Measurements from ENCODE around the gene SERPIND1.
"Not testable (repeated sequence)": the region's sequence is repeated elsewhere in the genome, so short reads cannot be mapped to it uniquely, and the experiment has no call there.

Gene SERPIND1

DNA sequence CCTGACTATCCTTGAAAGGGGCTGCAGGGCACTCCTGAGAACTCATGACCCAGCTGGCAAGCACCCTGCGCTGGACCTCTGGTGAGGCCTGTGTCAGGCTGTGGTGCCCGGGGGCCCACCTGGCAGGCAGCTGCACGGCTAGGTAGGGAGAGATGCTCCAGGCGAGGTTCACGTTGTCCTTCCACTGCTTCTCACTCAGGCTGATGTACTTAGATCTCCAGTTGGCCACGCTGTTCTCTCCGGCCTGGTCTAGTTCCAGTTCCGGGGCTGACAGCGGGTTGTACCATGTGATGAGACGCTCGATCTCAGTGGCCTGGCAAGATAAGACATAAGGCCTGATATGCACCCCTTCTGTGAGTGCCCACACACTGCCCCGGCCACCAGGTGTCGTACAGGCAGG lies 44.7 kb upstream of the SERPIND1 start:
- H3K4me3 Mint-ChIP-seq: no peak overlapping the region

DNA sequence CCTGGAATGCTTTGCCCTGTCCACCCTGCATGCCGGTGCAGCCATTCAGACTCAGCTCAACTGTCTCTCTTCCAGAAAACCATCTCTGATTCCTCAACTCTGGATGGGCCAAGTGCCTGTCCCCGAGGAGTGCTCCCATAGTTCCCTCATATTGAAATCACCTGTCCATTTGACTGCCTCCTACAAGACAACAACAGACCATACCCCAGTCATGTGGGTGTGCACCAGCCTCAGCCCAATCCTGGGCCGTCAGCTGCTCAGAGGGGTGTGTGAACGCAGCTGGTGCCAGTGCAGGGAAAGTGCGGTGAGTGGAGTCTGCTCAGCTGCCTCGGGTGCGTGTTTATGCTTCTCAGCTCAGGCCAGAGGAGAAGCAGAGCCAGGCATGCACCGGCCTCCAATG lies 41.5 kb upstream of the SERPIND1 start:
- H3K27ac Mint-ChIP-seq: not testable (repeated sequence)

More for the DNA sequence above, 44.7 kb upstream of the SERPIND1 start:
- Mint-ChIP-seq H3K36me3 (ENCODE audit: low read depth) (peaks cover 8% of the 10 kb centered on the region), H3K9me3 (no peaks in the 10 kb centered on the region), H3K4me1 (no peaks in the 10 kb centered on the region), H3K27me3 (ENCODE audit: low read depth, poor library complexity) (no peaks in the 10 kb centered on the region), H3K27ac (no peak overlapping the region)
- no peak for DNase-seq
- TF ChIP-seq, protein P1, sequence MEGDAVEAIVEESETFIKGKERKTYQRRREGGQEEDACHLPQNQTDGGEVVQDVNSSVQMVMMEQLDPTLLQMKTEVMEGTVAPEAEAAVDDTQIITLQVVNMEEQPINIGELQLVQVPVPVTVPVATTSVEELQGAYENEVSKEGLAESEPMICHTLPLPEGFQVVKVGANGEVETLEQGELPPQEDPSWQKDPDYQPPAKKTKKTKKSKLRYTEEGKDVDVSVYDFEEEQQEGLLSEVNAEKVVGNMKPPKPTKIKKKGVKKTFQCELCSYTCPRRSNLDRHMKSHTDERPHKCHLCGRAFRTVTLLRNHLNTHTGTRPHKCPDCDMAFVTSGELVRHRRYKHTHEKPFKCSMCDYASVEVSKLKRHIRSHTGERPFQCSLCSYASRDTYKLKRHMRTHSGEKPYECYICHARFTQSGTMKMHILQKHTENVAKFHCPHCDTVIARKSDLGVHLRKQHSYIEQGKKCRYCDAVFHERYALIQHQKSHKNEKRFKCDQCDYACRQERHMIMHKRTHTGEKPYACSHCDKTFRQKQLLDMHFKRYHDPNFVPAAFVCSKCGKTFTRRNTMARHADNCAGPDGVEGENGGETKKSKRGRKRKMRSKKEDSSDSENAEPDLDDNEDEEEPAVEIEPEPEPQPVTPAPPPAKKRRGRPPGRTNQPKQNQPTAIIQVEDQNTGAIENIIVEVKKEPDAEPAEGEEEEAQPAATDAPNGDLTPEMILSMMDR (IDR thresholded peaks at IDR 0.05): no peak

GRCh38 chr22:20735356-20736162 lies 38.4 kb upstream of the SERPIND1 start:
- not testable (repeated sequence) for DNase-seq; H3K27me3 Mint-ChIP-seq (ENCODE audit: low read depth, poor library complexity)

More for the DNA sequence above, 41.5 kb upstream of the SERPIND1 start:
- H3K4me3 Mint-ChIP-seq; H3K36me3 Mint-ChIP-seq (ENCODE audit: low read depth); H3K4me1 Mint-ChIP-seq; DNase-seq; H3K9me3 Mint-ChIP-seq; H3K27me3 Mint-ChIP-seq (ENCODE audit: low read depth, poor library complexity): not testable (repeated sequence)

DNA sequence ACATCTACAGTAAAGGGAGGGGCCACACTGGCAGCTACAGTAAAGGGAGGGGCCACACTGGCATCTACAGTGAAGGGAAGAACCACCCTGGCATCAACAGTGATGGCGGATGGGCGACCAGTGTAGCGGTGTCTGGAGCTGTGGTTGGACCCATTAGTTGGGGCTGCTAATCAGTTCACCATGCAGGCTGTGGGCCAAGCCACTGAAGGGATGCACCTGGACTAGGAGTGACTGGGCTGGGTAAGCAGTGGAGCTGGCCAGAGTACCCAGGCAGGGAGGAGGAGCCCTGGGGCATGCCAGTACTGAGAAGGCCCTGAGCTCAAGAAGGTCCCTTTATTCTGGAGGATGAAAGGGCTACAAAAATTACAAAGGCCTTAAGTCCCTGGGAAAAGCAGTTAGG lies 37.0 kb upstream of the SERPIND1 start:
- H3K4me3 Mint-ChIP-seq: not testable (repeated sequence)
- peaks cover 43% of the 10 kb centered on the region for H3K36me3 Mint-ChIP-seq (ENCODE audit: low read depth)

More at GRCh38 chr22:20735356-20736162, 38.4 kb upstream of the SERPIND1 start:
- H3K27ac Mint-ChIP-seq, H3K4me3 Mint-ChIP-seq, H3K4me1 Mint-ChIP-seq: not testable (repeated sequence)
- Mint-ChIP-seq H3K36me3 (ENCODE audit: low read depth) (peaks cover 29% of the 10 kb centered on the region), H3K9me3 (peaks cover 17% of the 10 kb centered on the region)

DNA sequence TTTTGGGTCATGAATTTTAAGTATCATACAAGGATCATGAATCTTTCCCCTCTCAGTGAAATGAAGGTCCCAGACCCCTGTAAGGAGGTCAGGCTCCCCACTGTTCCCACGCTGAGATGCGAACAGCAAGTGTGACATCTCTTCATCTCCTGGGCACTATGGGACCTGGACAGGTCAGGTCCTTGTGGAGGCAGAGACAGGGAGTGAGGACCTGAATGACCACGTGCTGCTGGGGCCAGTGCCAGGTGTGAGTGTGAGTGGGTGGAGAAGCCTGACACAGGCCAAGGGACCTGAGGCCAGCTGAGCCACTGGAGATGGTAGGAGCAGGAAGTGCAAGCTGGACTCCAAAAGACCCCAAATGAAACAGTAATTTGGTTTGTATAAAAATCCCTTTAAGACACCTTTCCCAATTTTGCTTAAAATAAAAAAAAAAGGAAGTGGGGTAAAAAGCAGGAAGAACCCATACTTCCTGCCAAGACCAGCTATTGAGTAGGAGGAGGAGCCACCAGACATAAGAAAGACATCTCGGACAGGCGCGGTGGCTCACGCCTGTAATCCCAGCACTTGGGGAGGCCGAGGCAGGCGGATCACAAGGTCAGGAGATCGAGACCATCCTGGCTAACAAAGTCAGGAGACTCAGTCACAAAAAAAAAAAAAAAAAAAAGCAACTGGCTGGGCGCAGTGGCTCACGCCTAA lies 35.4 kb upstream of the SERPIND1 start:
- Mint-ChIP-seq H3K4me3 (no peak overlapping the region), H3K27me3 (ENCODE audit: low read depth, poor library complexity) (peaks cover 3% of the 10 kb centered on the region), H3K36me3 (ENCODE audit: low read depth) (peaks cover 48% of the 10 kb centered on the region), H3K9me3 (peaks cover 31% of the 10 kb centered on the region), H3K4me1 (no peaks in the 10 kb centered on the region), H3K27ac (no peak overlapping the region)
- TF ChIP-seq, protein P1 (IDR thresholded peaks at IDR 0.05): no peak
- DNase-seq: no peak

More for the DNA sequence above, 37.0 kb upstream of the SERPIND1 start:
- not testable (repeated sequence) for DNase-seq; H3K27me3 Mint-ChIP-seq (ENCODE audit: low read depth, poor library complexity); H3K4me1 Mint-ChIP-seq
- peak overlapping the region; percentile 39 for H3K27ac Mint-ChIP-seq
- peaks cover 28% of the 10 kb centered on the region for H3K9me3 Mint-ChIP-seq

DNA sequence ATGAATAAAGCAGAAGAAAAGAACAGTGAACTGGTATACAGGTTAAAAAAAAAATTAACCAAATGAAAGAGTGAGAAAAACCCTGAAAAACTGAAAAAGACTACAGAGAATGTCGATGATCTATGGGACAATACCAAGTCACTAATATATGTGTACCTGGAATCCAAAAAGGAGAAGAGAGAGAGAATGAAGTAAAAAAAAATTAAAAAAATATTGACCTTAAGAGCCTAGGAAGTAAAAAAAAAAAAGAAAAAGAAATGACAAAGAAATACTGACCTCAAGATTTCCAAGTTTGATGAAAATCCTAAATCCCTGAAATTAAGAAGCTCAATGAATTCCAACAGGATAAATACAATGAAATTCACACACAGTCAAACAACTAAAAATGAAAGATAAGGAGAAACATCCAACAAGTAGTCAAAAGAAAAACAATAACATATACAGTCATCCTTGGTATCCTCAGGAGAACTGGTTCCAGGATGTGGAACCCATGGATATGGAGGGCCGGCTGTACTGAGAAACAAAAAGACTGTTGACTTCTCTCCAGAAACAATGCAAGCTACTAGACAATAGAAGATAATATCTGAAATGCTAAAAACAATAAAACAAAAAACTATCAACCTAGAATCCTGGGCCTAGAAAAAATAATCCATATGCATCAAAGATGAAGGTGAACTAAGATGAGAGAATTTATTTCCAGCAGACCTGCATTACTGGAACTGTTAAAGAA lies 33.5 kb upstream of the SERPIND1 start:
- H3K4me3 Mint-ChIP-seq: no peak overlapping the region
- H3K36me3 Mint-ChIP-seq (ENCODE audit: low read depth): peaks cover 64% of the 10 kb centered on the region
- TF ChIP-seq, protein P1 (IDR thresholded peaks at IDR 0.05): no peak
- no peaks in the 10 kb centered on the region for H3K4me1 Mint-ChIP-seq
- no peak overlapping the region for H3K27ac Mint-ChIP-seq
- DNase-seq: no peak
- peaks cover 31% of the 10 kb centered on the region for H3K9me3 Mint-ChIP-seq
- peaks cover 3% of the 10 kb centered on the region for H3K27me3 Mint-ChIP-seq (ENCODE audit: low read depth, poor library complexity)

GRCh38 chr22:20741008-20741633 lies 32.8 kb upstream of the SERPIND1 start:
- TF ChIP-seq, protein P1 (IDR thresholded peaks at IDR 0.05): no peak
- no peak for DNase-seq
- H3K36me3 Mint-ChIP-seq (ENCODE audit: low read depth): peaks cover 65% of the 10 kb centered on the region
- H3K4me3 Mint-ChIP-seq: no peak overlapping the region
- no peak overlapping the region for H3K27ac Mint-ChIP-seq
- H3K9me3 Mint-ChIP-seq: peaks cover 31% of the 10 kb centered on the region
- no peaks in the 10 kb centered on the region for H3K4me1 Mint-ChIP-seq
- peaks cover 3% of the 10 kb centered on the region for H3K27me3 Mint-ChIP-seq (ENCODE audit: low read depth, poor library complexity)
